SKM-1 treated with dmso at 0.1 percent for 144 hours (cell line): ENCODE measurements around the gene PLSCR3.

Experiments used
- DNase-seq: peaks from one replicate; lab custom pipeline; 2025; ENCODE audit not compliant: unreplicated experiment; lab: John Stamatoyannopoulos, UW

Gene PLSCR3

GRCh38 chr17:7394452-7395191 lies at the start of gene PLSCR3:
Gene PLSCR3 (minus strand): TSS chr17:7394525. CDS start chr17:7394110, 415 bp downstream.
- peak; percentile 41 for DNase-seq

GRCh38 chr17:7443499-7444485 lies 49.5 kb upstream of the PLSCR3 start:
- DNase-seq = no peak

GRCh38 chr17:7442142-7442541 lies 47.8 kb upstream of the PLSCR3 start:
- no peak for DNase-seq

- DNase-seq = no peak
Observed at GRCh38 chr17:7441266-7441665, 46.9 kb upstream of the PLSCR3 start.

- no peak for DNase-seq
Observed at GRCh38 chr17:7440834-7441195, 46.5 kb upstream of the PLSCR3 start.

- no peak for DNase-seq
Observed at GRCh38 chr17:7440113-7440833, 45.9 kb upstream of the PLSCR3 start.

GRCh38 chr17:7439462-7440112 lies 45.3 kb upstream of the PLSCR3 start, which contains the start of gene FGF11:
Gene FGF11 (plus strand): TSS chr17:7439512. CDS start chr17:7439621, 109 bp downstream.
- no peak for DNase-seq

GRCh38 chr17:7438656-7439460 lies 44.5 kb upstream of the PLSCR3 start:
- no peak for DNase-seq

GRCh38 chr17:7437950-7438614 lies 43.8 kb upstream of the PLSCR3 start:
- no peak for DNase-seq

- no peak for DNase-seq
Observed at GRCh38 chr17:7437369-7437863, 43.1 kb upstream of the PLSCR3 start.

- DNase-seq = peak; percentile 20
Observed at GRCh38 chr17:7436556-7437368, 42.4 kb upstream of the PLSCR3 start.

GRCh38 chr17:7435676-7436555 lies 41.6 kb upstream of the PLSCR3 start:
- DNase-seq = peak; percentile 48

- no peak for DNase-seq
Observed at GRCh38 chr17:7432296-7432695, 38.0 kb upstream of the PLSCR3 start.

- DNase-seq = no peak
Observed at GRCh38 chr17:7431231-7431630, 36.9 kb upstream of the PLSCR3 start.

- DNase-seq = no peak
Observed at GRCh38 chr17:7429722-7430121, 35.4 kb upstream of the PLSCR3 start.

GRCh38 chr17:7428557-7428956 lies 34.2 kb upstream of the PLSCR3 start, which contains the start of gene SPEM3:
Gene SPEM3 (plus strand): TSS chr17:7428857. CDS start chr17:7428903, 46 bp downstream.
- no peak for DNase-seq

- no peak for DNase-seq
Observed at GRCh38 chr17:7427549-7427948, 33.2 kb upstream of the PLSCR3 start.
